ENCODE data around the gene C16orf86. TPM values are rescaled to one million over a fixed set of nuclear protein-coding genes. Genes with fewer than 3 reads are reported as not detected.

The C16orf86 gene
- total RNA-seq, 1 donor from 2014 or later: 5.9 TPM

GRCh38 chr16:67703626-67704025 lies 37.0 kb downstream of the C16orf86 start:
- no peak for TF ChIP-seq CTCF (conservative IDR thresholded peaks at IDR 0.05; ENCODE audit: low read depth, low read length)
- no peak for DNase-seq (ENCODE audit: low read depth)
- H3K4me3 ChIP-seq (ENCODE audit: low read depth, low read length): no peak overlapping the region

GRCh38 chr16:67704110-67704509 lies 37.5 kb downstream of the C16orf86 start:
- no peak for TF ChIP-seq CTCF (conservative IDR thresholded peaks at IDR 0.05; ENCODE audit: low read depth, low read length)
- no peak for DNase-seq (ENCODE audit: low read depth)
- H3K4me3 ChIP-seq (ENCODE audit: low read depth, low read length): no peak overlapping the region

- no peak overlapping the region for H3K4me3 ChIP-seq (ENCODE audit: low read depth, low read length)
- no peak for TF ChIP-seq CTCF (conservative IDR thresholded peaks at IDR 0.05; ENCODE audit: low read depth, low read length)
- DNase-seq (ENCODE audit: low read depth): no peak
Measured at GRCh38 chr16:67707210-67707609, 40.6 kb downstream of the C16orf86 start.

GRCh38 chr16:67707790-67708189 lies 41.2 kb downstream of the C16orf86 start:
- TF ChIP-seq CTCF (conservative IDR thresholded peaks at IDR 0.05; ENCODE audit: low read depth, low read length): no peak
- H3K4me3 ChIP-seq (ENCODE audit: low read depth, low read length): no peak overlapping the region
- no peak for DNase-seq (ENCODE audit: low read depth)

GRCh38 chr16:67708368-67708771 lies 41.8 kb downstream of the C16orf86 start:
- no peak for TF ChIP-seq CTCF (conservative IDR thresholded peaks at IDR 0.05; ENCODE audit: low read depth, low read length)
- no peak for DNase-seq (ENCODE audit: low read depth)
- no peak overlapping the region for H3K4me3 ChIP-seq (ENCODE audit: low read depth, low read length)

GRCh38 chr16:67709050-67709449 lies 42.4 kb downstream of the C16orf86 start:
- DNase-seq (ENCODE audit: low read depth): no peak
- no peak overlapping the region for H3K4me3 ChIP-seq (ENCODE audit: low read depth, low read length)
- TF ChIP-seq CTCF (conservative IDR thresholded peaks at IDR 0.05; ENCODE audit: low read depth, low read length): no peak

- no peak for TF ChIP-seq CTCF (conservative IDR thresholded peaks at IDR 0.05; ENCODE audit: low read depth, low read length)
- no peak overlapping the region for H3K4me3 ChIP-seq (ENCODE audit: low read depth, low read length)
- no peak for DNase-seq (ENCODE audit: low read depth)
Measured at GRCh38 chr16:67710607-67711006, 44.0 kb downstream of the C16orf86 start.

Data from epithelial cell of proximal tubule (primary cell).